ENCODE data around the gene SLC38A5.
"Not testable (repeated sequence)": the region's sequence is repeated elsewhere in the genome, so short reads cannot be mapped to it uniquely, and the experiment has no call there.

SLC38A5 gene

DNA sequence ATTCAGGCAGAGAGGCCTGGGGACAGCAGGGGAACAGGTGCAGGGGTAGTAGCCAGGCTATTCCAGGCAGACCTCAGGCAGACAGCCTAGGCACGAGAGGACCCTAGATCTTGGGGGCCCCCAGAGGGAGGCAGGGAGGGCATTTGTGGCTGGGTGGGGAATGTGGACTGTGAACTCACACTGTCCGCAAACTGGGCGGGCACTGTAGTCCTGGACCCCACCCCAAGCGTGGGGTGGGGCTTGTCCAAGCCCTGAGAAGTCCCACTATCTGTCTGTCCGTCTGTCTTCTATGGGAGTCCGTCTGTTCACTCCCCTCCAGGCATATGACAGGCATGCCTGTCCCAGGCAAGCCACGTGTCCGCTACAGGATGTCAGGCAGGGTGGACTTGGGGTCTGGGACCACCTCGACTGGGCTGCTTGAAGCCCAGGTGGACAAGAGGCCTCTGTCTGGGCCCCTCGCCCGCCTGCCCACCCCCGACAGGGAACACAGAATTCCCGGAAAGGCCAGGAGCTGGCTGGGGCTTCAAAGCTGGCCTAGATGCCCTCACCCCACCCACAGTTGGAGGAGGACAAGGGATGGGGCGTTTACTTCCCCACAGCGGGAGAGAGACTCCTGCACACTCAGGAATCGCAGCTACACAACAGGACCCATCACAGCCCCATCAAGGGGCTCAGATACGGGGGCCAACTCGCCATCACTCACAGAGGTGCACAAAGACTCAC is at the start of gene SLC38A5:
Gene SLC38A5 (minus strand): TSS at position 151 of the 723 bp plus-strand sequence. CDS start 2,336 bp downstream, outside the sequence.
- no peak for DNase-seq

DNA sequence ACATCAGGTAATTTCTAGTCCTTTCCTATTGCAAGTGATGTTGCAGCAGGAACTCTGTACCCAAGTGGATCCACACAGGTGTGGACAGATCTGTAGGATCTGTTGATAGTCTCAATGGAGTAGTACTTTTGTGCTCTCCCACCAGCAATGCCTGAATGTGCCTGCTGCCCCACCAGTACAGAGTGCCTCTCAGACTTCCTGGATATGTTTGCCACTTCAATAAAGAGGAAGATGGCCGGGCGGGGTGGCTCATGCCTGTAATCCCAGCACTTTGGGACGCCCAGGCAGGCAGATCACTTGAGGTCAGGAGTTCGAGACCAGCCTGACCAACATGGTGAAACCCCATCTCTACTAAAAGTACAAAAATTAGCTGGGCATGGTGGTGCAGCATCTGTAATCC is 49.4 kb upstream of the SLC38A5 start:
- DNase-seq: not testable (repeated sequence)

DNA sequence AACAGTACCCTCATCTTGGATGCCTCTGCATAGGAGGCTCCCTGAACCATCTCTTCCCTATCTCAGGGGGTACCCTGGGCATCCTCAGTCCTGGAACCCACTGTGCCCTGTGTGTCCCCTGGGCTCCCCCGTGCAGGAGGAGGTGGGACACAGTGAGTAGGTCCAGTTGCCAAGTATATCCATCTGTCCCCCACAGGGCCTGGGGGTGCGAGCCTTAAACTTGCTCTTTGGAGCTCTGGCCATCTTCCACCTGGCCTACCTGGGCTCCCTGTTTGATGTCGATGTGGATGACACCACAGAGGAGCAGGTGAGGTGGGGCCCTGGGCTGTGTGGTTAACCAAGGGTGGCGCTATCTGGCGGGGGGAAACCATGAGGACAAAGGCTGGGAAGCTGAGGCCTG is 46.9 kb upstream of the SLC38A5 start:
- DNase-seq: no peak

- DNase-seq: no peak
Observed at GRCh38 chrX:48516285-48516684, 46.2 kb upstream of the SLC38A5 start.

GRCh38 chrX:48515842-48516241 is 45.8 kb upstream of the SLC38A5 start:
- DNase-seq: no peak

DNA sequence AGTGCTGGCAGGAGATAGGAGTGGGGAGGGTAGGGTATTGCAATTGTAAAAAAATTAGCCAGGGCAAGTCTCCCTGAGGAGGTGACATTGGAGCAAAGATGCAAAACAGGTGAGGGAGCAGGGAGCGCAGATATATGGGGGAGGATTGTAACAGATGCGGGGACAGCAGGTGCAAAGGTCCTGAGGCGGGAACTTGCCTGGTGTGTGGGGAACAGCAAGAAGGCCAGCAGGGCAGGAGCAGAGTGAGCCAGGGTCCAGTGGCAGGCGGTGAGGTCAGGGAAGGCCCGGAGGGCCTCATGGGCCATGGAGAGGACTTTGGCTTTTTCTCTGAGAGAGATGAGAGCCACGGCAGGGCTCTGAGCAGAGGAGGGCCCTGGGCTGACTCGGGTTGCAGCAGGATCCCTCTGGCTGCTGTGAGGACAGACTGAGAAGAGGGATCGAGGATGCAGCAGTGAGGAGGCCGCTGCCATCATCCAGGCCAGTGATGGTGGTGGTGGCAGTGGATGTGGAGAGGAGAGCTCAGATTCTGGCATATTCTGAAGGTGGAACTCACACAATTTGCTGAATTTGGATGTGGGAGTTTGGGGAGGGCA is 44.9 kb upstream of the SLC38A5 start:
- DNase-seq: no peak

GRCh38 chrX:48514126-48514806 is 44.2 kb upstream of the SLC38A5 start:
- no peak for DNase-seq

DNA sequence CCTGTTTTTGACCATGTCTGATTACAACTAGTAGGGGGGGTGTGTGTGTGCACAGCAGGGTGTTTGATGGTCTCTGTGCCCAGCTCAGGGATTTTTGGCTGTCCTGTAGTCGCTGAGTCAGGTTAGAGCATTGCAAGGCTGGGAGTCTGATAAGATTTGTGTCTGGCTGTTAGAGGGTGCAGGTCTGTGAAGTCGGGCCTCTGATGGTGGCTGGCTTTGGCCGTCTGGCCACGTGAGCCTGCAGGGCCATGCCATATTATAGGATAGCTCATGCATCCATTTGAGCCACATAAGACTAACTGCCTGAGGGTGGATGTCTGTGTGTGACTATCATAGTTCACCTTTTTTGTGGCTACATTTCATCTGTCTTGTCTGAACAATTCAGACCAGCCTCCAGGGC is 43.6 kb upstream of the SLC38A5 start:
- DNase-seq: no peak

- DNase-seq: no peak
Observed at GRCh38 chrX:48512371-48512935, 42.4 kb upstream of the SLC38A5 start.

GRCh38 chrX:48511560-48511959 is 41.5 kb upstream of the SLC38A5 start:
- DNase-seq: no peak

DNA sequence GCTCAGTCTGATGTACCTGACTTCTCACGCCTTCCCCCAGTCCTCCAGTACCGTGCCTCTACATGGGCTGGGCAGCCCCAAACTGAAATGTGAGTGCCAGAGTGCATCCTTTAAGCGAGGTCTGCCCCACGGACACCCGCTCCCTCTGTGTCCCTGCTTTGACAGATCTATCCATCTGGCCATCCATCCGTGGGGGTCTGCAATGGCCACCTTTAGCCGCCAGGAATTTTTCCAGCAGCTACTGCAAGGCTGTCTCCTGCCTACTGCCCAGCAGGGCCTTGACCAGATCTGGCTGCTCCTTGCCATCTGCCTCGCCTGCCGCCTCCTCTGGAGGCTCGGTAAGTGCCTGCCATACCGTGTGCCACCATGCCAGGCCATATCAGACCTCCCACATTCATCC is 39.6 kb upstream of the SLC38A5 start:
- DNase-seq: no peak

GRCh38 chrX:48509245-48509590 is 39.2 kb upstream of the SLC38A5 start:
- DNase-seq: no peak

GRCh38 chrX:48508400-48509244 is 38.6 kb upstream of the SLC38A5 start, which contains the start of gene PORCN:
TSS of gene PORCN (plus strand) at chrX:48508992. CDS start at chrX:48509821, 829 bp downstream.
- no peak for DNase-seq

DNA sequence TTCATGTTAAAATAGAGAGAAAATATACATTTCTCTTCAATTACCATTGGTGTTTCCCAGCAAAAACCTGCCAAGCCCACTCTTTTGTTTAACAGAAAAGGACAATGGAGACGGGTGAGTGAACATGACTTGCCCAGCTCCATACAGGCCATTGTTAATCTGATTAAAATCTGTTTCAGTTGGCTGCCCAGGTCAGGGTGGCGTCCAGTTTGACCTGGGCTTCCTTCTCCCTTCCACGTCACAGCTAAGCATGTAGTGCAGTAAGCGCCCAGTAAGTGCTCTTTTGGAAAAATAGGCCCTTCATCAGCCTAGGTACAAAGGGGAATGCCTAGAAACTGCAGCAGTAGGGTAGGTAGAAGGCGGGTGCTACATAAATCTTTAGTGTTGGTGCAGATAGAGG is 37.2 kb upstream of the SLC38A5 start:
- no peak for DNase-seq

GRCh38 chrX:48505481-48505880 is 35.4 kb upstream of the SLC38A5 start:
- no peak for DNase-seq

DNA sequence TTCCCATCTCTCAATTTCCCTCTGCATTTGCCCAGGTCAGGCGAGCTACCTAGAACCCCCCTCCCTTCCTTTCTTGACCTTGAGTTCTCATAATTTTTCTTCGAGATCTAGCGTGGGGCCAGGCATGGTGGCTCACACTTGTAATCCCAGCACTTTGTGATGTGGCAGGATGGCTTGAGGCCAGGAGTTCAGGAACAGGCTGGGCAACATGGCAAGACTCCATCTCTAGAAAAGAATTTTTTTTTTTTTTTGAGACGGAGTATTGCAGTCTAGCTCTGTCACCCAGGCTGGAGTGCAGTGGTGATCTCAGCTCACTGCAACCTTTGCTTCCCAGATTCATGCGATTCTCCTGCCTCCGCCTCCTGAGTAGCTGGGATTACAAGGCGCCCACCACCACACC is 34.2 kb upstream of the SLC38A5 start:
- no peak for DNase-seq

DNA sequence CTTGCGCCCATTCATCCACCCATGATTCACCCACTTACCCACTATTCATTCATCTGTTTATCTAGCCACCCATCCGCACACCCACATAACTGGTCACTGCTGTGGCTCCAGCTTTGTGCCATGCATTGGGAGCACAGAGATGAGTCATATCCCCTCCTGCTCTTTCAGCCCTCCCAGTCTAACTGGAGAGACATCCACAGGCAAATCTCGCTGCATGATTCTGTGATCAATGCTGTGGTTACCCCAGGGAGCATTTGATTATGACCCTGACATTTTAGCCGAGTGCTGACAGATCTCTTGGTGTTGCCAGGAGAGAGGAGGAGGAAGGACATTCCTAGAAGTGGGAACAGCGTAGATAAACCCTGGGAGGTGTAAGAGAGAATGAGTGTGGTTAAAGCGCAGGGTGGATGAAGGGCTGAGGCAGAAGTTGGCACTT is 28.3 kb upstream of the SLC38A5 start:
- no peak for DNase-seq

DNA sequence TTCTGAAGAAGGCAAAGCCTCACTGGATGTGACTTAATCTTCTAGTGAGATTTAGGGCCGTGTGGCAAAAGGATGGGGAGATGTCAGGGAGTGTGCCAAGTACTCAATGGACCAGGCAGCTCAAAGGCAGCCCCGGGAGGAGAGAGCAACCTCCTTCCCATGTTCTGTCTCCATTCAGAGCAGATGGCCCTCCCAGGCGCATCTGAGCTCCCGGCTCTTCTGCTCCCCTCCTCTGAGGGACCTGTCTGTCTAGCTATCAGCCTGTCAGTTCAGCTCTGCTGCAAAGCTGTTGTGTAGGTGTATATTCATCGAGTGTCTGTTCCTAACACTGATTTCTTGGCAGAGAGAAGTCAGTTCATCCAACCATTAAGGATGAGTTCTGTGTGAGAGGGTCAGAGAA is 27.8 kb upstream of the SLC38A5 start:
- no peak for DNase-seq

DNA sequence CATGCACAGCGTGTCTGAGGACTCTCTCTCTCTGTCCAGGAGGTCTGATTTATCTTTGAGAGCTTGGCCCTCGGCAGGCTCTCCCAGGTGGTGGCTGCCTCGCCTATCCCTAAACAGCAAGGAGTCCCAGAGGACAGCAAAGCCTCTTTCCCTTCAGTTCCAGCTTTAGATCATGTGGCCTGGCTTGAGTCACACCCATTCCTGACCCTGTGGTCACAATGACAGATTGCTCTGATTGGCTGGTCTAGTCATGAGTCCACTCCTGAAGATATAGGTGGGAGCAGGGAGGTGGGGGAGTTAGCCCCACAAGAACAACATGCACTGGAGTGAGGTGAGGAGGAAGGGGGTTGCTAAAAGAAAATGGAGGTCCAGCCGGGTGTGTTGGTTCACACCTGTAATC is 26.6 kb upstream of the SLC38A5 start:
- no peak for DNase-seq

DNA sequence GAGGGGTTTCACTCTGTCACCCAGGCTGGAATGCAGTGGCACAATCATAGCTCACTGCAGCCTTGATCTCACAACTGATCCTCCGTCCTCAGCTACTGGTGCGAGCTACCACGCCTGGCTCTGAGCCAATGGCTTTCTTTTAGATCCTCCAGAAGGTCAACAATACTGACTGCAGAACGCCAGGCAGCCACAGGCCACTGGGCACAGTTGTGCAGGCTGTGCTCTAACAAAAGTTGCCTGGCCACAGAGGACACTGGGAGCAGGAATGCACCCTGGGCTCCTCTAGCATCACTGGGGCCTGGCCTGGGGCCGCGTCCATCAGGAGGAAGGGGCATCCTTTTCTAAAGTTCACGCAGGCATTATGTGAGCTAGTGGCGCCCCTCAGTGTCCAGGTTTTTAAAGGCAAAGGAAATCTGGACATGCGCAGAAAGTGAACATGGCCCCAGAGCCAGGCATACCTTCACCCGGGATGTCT is 23.9 kb upstream of the SLC38A5 start:
- no peak for DNase-seq

- no peak for DNase-seq
Observed at GRCh38 chrX:48492293-48492910, 22.3 kb upstream of the SLC38A5 start.

GRCh38 chrX:48491809-48492208 is 21.7 kb upstream of the SLC38A5 start:
- DNase-seq: no peak

All from NCI-H1694 treated with DMSO at 0.1 percent for 48 hours (cell line).